NCI-H1048 (cell line): ENCODE data around the gene SNAP25.

Experiments
- DNase-seq: peaks from one replicate; lab custom pipeline; 2025; lab: John Stamatoyannopoulos, UW

Gene SNAP25

GRCh38 chr20:10332656-10333415 lies 114.2 kb downstream of the SNAP25 start:
- DNase-seq = no peak

- DNase-seq = no peak
Measured at GRCh38 chr20:10336959-10337729, 118.5 kb downstream of the SNAP25 start.

- DNase-seq = no peak
Measured at GRCh38 chr20:10338426-10339180, 120.0 kb downstream of the SNAP25 start.

- DNase-seq = no peak
Measured at GRCh38 chr20:10339609-10340008, 121.0 kb downstream of the SNAP25 start.

- DNase-seq = no peak
Measured at GRCh38 chr20:10342152-10342551, 123.5 kb downstream of the SNAP25 start.

- no peak for DNase-seq
Measured at GRCh38 chr20:10344953-10345352, 126.3 kb downstream of the SNAP25 start.

- DNase-seq = no peak
Measured at GRCh38 chr20:10347086-10347880, 128.7 kb downstream of the SNAP25 start.

GRCh38 chr20:10349118-10349517 lies 130.5 kb downstream of the SNAP25 start:
- no peak for DNase-seq

GRCh38 chr20:10350188-10350842 lies 131.7 kb downstream of the SNAP25 start:
- DNase-seq = no peak

- no peak for DNase-seq
Measured at GRCh38 chr20:10352934-10353824, 134.5 kb downstream of the SNAP25 start.

- no peak for DNase-seq
Measured at GRCh38 chr20:10356628-10357027, 138.0 kb downstream of the SNAP25 start.
